HG03108 (cell line): ENCODE results near the gene RANBP17.

Experiments used
- ATAC-seq: cut with Tn5 transposase; IDR thresholded peaks from one replicate; pipeline ENCODE4 v1.9.1; 2021; ENCODE audit warnings: moderate library complexity; ENCODE audit not compliant: unreplicated experiment

RANBP17 gene

DNA sequence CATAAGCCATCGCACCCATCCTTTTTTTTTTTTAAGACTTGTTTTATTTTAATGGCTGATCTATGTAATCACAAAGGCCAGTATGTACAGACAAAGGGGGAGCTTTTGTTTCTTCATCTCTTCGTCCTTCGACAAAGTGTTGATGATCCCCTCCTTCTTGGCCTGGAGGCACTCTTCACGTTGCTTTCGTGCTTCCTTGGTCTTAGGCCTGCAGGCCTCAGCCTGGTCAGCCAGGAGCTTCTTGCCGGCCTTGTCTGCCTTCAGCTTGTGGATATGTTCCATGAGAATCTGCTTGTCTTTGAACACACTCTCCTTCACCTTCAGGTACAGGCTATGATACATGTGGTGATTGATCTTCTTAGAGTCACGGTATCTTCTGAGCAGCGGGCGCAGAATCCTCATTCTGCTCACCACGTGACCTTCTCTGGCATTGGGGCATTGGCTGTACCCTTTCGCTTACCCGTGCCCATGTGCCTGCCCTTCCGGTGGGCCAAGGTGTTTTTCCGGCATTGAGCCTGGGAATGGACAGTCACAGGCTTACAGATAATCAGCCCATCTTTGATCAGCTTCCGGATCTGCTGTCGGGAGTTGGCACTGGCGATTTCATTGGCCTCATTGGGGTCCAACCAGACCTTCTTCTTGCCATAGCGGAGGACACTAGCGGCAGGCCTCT, 483.3 kb downstream of the RANBP17 start:
- no peak for ATAC-seq
